ENCODE data around the gene PPM1B. TPM values are rescaled to one million over a fixed set of nuclear protein-coding genes. Genes with fewer than 3 reads are reported as not detected.

The PPM1B gene
- total and polyA plus RNA-seq, 8 donors: 11.7 to 122 (median 28.9) TPM

- WGBS, 5 donors: 65 to 76% (median 69%) methylated on average over 2 of the region's 2 CpGs
- Histone ChIP-seq H3K36me3 (peaks cover 17 to 54% (median 50%) of the 10 kb centered on the region in 4 donors), H3K27me3 (no peaks in the 10 kb centered on the region), H3K4me1 (peaks cover 0 to 13% (median 5%) of the 10 kb centered on the region in 4 donors), H3K4me3 (no peak overlapping the region), H3K27ac (no peak overlapping the region), H3K9me3 (no peaks in the 10 kb centered on the region)
- intact Hi-C loops (cut with DNase I; ENCODE audit: low total_unique reads): no loop called here
- TF ChIP-seq POLR2AphosphoS5 (IDR thresholded peaks at IDR 0.05): no peak
- no peak for TF ChIP-seq POLR2A (IDR thresholded peaks at IDR 0.05)
- no peak for TF ChIP-seq EP300 (IDR thresholded peaks at IDR 0.05)
- no peak for TF ChIP-seq CTCF (IDR thresholded peaks at IDR 0.05)
- no peak for DNase-seq
Measured at GRCh38 chr2:44215827-44216226, 47.2 kb downstream of the PPM1B start.

GRCh38 chr2:44218771-44219170 is 50.1 kb downstream of the PPM1B start:
- WGBS, 5 donors: 87 to 95% (median 92%) methylated on average over 2 of the region's 2 CpGs
- no peak for DNase-seq
- Histone ChIP-seq H3K9me3 (no peaks in the 10 kb centered on the region), H3K4me1 (peaks cover 0 to 18% (median 7%) of the 10 kb centered on the region in 4 donors), H3K27me3 (no peaks in the 10 kb centered on the region), H3K27ac (no peak overlapping the region), H3K36me3 (peaks cover 19 to 55% (median 47%) of the 10 kb centered on the region in 4 donors), H3K4me3 (no peak overlapping the region)
- intact Hi-C loops (cut with DNase I; ENCODE audit: low total_unique reads): no loop called here
- TF ChIP-seq CTCF (IDR thresholded peaks at IDR 0.05) (no peak), POLR2AphosphoS5 (IDR thresholded peaks at IDR 0.05) (no peak), POLR2A (IDR thresholded peaks at IDR 0.05) (no peak), EP300 (IDR thresholded peaks at IDR 0.05) (no peak)

- intact Hi-C loops (cut with DNase I; ENCODE audit: low total_unique reads): no loop called here
- H3K27me3 ChIP-seq: no peaks in the 10 kb centered on the region
- no peak for DNase-seq
- H3K9me3 ChIP-seq: no peaks in the 10 kb centered on the region
- H3K4me1 ChIP-seq: peaks cover 0 to 7% (median 2%) of the 10 kb centered on the region in 4 donors
- TF ChIP-seq POLR2AphosphoS5 (IDR thresholded peaks at IDR 0.05) (no peak), POLR2A (IDR thresholded peaks at IDR 0.05) (no peak)
- H3K4me3 ChIP-seq: no peak overlapping the region
- no peak overlapping the region for H3K27ac ChIP-seq
- H3K36me3 ChIP-seq: peaks cover 7 to 45% (median 39%) of the 10 kb centered on the region in 4 donors
- 93 to 99% (median 94%) methylated on average over 2 of the region's 2 CpGs for WGBS, 5 donors
Measured at GRCh38 chr2:44226753-44227152, 58.1 kb downstream of the PPM1B start.

GRCh38 chr2:44230378-44230777 is 61.7 kb downstream of the PPM1B start:
- 88 to 90% (median 89%) methylated on average over 3 of the region's 3 CpGs for WGBS, 5 donors
- H3K27ac ChIP-seq: no peak overlapping the region
- H3K27me3 ChIP-seq: no peaks in the 10 kb centered on the region
- no peak overlapping the region for H3K4me3 ChIP-seq
- DNase-seq: no peak
- intact Hi-C loops (cut with DNase I; ENCODE audit: low total_unique reads): no loop called here
- H3K9me3 ChIP-seq: no peaks in the 10 kb centered on the region
- peaks cover 0 to 9% (median 4%) of the 10 kb centered on the region in 4 donors for H3K4me1 ChIP-seq
- peaks cover 0 to 33% (median 26%) of the 10 kb centered on the region in 4 donors for H3K36me3 ChIP-seq
- no peak for TF ChIP-seq CTCF (IDR thresholded peaks at IDR 0.05)
- no peak for TF ChIP-seq EP300 (IDR thresholded peaks at IDR 0.05)
- no peak for TF ChIP-seq POLR2A (IDR thresholded peaks at IDR 0.05)
- no peak for TF ChIP-seq POLR2AphosphoS5 (IDR thresholded peaks at IDR 0.05)

- Histone ChIP-seq H3K36me3 (peaks cover 0 to 18% (median 10%) of the 10 kb centered on the region in 4 donors), H3K4me3 (no peak overlapping the region), H3K4me1 (peaks cover 0 to 13% (median 3%) of the 10 kb centered on the region in 4 donors), H3K9me3 (no peaks in the 10 kb centered on the region), H3K27me3 (no peaks in the 10 kb centered on the region), H3K27ac (no peak overlapping the region)
- TF ChIP-seq POLR2AphosphoS5 (IDR thresholded peaks at IDR 0.05) (no peak), POLR2A (IDR thresholded peaks at IDR 0.05) (no peak), EP300 (IDR thresholded peaks at IDR 0.05) (no peak), CTCF (IDR thresholded peaks at IDR 0.05) (no peak)
- DNase-seq: peak in 1 of 2 donors; percentile 43
- intact Hi-C loops (cut with DNase I; ENCODE audit: low total_unique reads): no loop called here
- 30 to 37% (median 35%) methylated on average over 2 of the region's 2 CpGs for WGBS, 5 donors
Measured at GRCh38 chr2:44233450-44234128, 64.9 kb downstream of the PPM1B start.

All from stomach (tissue), 9 donors.